ENCODE results near the gene DENND5A.

Gene DENND5A

GRCh38 chr11:9265211-9266131 lies at the start of gene DENND5A:
Gene DENND5A (minus strand): TSS chr11:9265350. CDS start chr11:9265069, 281 bp downstream.
- no peak for DNase-seq

GRCh38 chr11:9314291-9315077 lies 49.3 kb upstream of the DENND5A start, which contains the start of gene TMEM41B:
Gene TMEM41B (minus strand): TSS chr11:9314593. CDS start chr11:9314441, 152 bp downstream.
- DNase-seq, result peak; percentile 86

GRCh38 chr11:9313648-9314290 lies 48.6 kb upstream of the DENND5A start:
- no peak for DNase-seq

DNA sequence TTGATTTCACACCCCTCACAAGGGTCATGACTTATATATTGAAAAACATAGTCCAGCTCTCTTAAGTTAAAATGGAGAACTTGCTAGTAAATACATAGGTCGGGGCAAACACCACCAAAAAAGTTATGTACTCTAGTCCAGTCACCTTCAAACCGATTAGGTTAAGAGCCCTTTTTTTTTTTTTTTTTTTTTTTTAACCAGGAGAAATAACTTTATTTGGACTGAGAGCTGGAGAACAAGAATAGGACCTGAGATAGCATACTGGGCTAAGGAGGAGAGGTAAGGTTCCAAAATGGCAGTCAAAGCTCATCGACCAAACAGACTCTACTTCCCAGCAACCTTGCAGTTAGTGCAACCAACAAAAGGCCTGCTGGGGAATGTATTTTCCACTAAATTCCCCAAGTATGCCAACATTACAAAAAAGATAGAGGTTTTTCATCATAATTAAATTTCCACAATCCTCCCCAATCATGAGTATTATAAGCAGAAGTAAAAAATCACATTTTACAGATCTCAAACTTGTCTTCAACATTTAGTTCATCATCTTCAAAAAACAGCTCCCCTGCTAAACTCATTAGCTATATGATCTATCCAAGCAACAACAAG lies 45.4 kb upstream of the DENND5A start:
- DNase-seq, result no peak

DNA sequence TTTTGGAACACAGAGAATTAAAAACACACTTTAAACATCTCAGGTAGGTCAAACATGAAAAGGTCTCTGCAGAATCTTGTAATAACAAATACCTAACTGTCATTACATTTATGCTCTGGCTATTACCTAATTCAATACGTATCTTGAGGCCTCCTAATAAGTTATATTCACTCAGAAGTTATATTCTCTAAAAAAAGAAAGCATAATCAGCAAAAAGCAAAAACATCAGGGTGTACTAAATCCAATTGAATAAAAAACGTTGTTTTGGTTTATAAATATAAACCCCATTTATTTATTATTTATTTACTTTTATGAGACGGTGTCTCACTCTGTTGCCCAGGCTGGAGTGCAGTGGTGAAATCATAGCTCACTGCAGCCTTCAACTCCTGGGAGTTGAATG lies 39.0 kb upstream of the DENND5A start:
- DNase-seq, result no peak

DNA sequence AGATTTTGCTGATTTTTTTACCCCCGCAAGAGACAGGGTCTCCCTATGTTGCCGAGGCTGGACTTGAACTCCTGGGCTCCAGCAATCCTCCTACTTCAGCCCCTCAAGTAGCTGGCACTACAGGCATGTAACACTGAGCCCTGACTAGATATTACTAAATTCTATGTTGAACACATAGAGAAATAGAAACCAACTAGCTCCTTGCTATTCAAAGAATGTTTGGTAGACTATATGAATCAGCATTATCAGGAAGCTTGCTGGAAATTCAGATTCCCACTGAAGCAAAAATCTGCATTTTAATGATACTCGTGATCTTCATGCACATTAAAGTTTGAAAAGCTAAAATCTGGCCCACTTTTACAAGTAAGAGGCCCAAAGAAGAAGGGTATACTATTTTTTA lies 37.3 kb upstream of the DENND5A start:
- DNase-seq, result no peak

- no peak for DNase-seq
These were observed 36.6 kb upstream of the DENND5A start for GRCh38 chr11:9301720-9302119.

- DNase-seq, result no peak
These were observed 28.5 kb upstream of the DENND5A start for GRCh38 chr11:9293646-9294045.

GRCh38 chr11:9285850-9286587 lies 20.9 kb upstream of the DENND5A start:
- DNase-seq, result no peak

GRCh38 chr11:9280655-9281301 lies 15.6 kb upstream of the DENND5A start:
- peak; percentile 27 for DNase-seq

DNA sequence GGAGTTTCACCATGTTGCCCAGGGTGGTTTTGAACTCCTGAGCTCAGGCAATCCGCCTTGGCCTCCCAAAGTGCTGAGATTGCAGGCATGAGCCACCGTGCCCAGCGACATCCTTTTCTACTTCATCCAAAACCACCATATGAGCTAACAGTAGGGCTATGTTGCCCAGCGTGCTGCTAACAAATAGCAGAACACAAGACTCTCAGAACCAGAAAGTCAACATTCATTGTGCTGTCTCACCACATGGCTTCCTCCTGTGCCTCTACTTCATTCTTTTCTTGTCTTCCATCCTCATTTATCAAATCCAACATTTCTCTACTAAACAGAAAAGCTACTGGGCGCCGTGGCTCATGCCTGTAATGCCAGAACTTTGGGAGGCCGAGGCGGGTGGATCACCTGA lies 12.0 kb upstream of the DENND5A start:
- DNase-seq, result no peak

- DNase-seq, result no peak
These were observed 11.4 kb upstream of the DENND5A start for GRCh38 chr11:9276571-9276970.

DNA sequence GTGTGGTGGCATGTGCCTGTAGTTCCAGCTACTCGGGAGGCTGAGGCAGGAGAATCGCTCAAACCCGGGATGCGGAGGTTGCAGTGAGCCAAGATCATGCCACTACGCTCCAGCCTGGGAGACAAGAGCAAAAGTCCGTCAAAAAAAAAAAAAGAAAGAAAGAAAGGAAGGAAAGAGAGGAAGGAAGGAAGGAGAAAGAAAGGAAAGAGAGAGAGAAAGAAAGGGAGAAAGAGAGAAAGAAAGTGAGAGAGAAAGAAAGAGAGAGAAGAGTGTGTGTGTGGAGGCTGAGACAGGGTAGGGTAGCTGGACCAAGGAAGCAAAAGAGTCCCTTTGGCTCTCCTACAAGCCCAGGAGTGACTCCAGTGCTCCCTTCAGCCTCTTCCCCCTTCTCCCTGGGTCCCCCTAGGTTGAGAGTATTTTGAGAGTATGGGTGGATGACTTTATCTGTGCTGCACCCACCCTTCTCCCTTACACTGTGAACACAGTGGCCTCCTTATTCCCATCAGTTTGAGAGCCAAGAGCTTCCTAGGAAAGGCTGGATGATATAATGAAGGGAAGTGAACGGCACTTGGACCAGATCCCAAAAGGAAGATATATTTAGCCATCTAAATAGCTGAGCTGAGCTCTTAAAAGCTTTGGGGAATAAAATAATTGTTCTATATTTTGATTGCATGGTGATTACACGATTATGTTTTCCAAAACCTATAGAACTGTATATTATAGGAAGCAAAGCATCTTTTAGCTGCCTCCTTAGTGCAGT lies 9.5 kb upstream of the DENND5A start:
- DNase-seq, result no peak

DNA sequence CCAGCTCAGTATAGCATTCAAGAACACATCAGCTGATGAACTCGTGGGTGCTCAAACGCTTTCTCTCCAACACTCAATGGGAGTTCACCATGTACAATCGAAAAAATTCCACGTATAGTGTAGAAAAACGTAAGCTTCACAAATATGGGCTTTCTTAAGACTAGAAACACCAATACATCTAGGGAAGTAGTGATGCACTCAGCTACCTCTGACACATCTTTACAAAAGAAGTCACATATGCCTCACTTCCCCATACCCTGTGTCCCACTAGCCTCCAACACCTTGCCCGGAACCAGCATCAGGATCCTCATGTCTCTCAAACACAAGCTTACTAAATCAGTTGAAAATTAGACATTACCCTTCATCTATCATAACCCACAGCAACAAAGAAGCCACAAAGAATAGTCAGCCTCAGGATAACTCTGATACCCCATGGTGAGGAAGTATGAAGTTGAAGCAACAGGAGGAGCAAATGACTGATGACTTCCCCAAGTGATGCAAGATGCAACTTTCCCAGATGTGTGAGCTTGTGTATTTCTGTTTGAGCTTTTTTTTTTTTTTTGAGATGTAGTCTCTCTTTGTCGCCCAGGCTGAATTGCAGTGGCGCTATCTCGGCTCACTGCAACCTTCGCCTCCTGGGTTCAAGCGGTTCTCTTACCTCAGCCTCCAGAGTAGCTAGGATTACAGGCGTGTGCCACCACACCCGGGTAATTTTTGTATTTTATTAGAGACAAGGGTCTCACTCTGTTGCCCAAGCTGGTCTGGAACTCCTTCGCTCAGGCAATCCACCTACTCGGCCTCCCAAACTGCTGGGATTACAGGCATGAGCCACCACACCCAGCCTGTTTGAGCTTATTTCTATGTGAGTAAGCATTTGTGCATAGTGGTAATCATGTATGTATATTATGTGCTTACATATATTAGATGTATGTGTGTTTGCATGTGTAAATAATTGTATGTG lies 8.5 kb upstream of the DENND5A start:
- DNase-seq, result peak; percentile 76

DNA sequence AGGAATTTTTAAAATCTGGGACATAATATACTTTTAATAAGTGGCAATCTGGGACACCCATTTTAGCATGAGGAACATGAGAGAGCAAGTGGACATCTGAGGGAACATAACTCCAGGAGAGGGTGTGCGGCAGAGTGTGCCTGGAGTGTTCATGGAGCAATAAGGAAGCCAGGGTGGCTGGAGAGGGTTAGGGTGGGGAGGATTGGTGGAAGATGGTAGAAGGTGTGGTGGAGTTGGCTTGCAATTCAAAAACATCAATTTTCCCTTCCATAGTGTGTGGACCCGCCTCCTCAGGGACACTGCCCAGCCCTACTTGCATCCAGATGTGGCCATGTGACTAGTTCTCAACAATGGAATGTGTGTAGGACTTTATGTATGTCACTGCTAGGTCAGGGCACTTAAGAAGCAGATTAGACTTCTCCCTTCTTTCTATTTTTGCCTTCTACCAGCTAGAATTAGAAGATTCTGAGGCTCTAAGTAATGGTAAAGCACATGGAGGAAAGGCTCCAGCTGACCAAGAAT lies 4.4 kb upstream of the DENND5A start:
- DNase-seq, result no peak

DNA sequence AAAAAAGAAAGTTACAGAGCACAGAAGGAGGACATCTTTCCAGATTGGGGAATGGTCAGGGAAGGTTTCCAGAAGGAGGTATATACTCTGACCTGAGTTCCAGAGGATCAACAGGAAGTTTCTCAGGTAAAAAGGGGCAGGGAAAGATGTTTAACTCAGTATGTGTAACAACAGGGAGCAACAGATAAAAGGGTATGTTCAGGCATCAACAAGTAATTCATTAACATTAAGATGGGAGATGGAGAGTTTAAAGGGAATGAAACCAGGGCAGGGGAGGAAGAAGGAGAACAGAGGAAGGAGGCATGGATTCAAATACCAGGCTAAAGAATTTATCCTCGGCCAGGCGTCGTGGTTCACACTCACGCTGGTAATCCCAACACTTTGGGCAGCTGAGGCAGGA lies 2.5 kb upstream of the DENND5A start:
- DNase-seq, result no peak

GRCh38 chr11:9266926-9267325 lies 1.8 kb upstream of the DENND5A start:
- no peak for DNase-seq

DNA sequence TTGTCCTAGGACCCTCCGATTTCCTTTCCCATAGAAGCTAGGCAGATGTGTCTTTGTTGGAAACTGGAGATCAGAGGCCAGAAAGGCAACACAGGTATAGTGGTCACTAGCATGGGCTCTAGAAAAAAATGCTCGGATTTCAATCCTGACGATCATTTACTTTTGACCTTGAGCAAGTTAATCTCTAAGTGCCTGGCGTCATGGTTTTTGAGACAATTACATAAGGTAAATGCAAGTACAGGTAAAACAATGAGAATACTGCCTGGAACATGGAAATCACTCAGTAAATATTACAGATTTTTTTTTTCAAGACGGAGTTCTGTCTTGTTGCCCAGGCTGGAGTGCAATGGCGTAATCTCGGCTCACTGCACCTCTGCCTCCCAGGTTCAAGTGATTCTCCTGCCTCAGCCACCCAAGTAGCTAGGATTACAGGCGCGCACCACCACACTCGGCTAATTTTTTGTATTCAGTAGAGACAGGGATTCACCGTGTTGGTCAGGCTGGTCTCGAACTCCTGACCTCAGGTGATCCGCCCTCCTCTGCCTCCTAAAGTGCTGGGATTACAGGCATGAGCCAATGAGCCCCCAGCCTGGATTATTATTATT lies 1.1 kb upstream of the DENND5A start:
- no peak for DNase-seq
